WTC11 (cell line): ENCODE results near the gene C22orf31.

Experiments
- AFF4 ChIP-seq: sonication (generic); formaldehyde crosslinking; IDR thresholded peaks from 2 replicates; pipeline ENCODE4 v1.8.1; 2023; ENCODE audit warnings: mild to moderate bottlenecking, missing genetic modification reagents, borderline replicate concordance
- CREM ChIP-seq: sonication (generic); formaldehyde crosslinking; IDR thresholded peaks from 2 replicates; pipeline ENCODE4 v1.8.1; 2022; ENCODE audit warnings: mild to moderate bottlenecking, missing genetic modification reagents, moderate library complexity
- CTCF ChIP-seq: fragments of 200-600 bp; IDR thresholded peaks from 2 replicates; pipeline ENCODE4 v1.8.0; 2022; ENCODE audit warnings: antibody characterized with exemption
- E2F1 ChIP-seq: sonication (generic); formaldehyde crosslinking; IDR thresholded peaks from 2 replicates; pipeline ENCODE4 v1.8.0; 2022; ENCODE audit warnings: mild to moderate bottlenecking, missing genetic modification reagents
- ETV6 ChIP-seq: sonication (generic); formaldehyde crosslinking; IDR thresholded peaks from 2 replicates; pipeline ENCODE4 v1.8.1; 2022; ENCODE audit warnings: mild to moderate bottlenecking, missing genetic modification reagents
- IRF1 ChIP-seq: sonication (generic); formaldehyde crosslinking; IDR thresholded peaks from 2 replicates; pipeline ENCODE4 v1.8.0; 2023; ENCODE audit warnings: missing genetic modification reagents
- JUN ChIP-seq: sonication (generic); formaldehyde crosslinking; IDR thresholded peaks from 2 replicates; pipeline ENCODE4 v1.8.0; 2023; ENCODE audit warnings: mild to moderate bottlenecking, missing genetic modification reagents
- MAX ChIP-seq: sonication (generic); formaldehyde crosslinking; IDR thresholded peaks from 2 replicates; pipeline ENCODE4 v1.8.0; 2022; ENCODE audit warnings: mild to moderate bottlenecking, missing genetic modification reagents
- MXD4 ChIP-seq: fragments of 250-450 bp; sonication (Bioruptor Pico); IDR thresholded peaks from 2 replicates; pipeline ENCODE4 v1.8.0; 2021; ENCODE audit warnings: mild to moderate bottlenecking, moderate library complexity, borderline replicate concordance
- SP1 ChIP-seq: sonication (generic); formaldehyde crosslinking; conservative IDR thresholded peaks from 2 replicates; pipeline ENCODE4 v1.8.1; 2022; ENCODE audit warnings: missing genetic modification reagents
- USF1 ChIP-seq: sonication (generic); formaldehyde crosslinking; IDR thresholded peaks from 2 replicates; pipeline ENCODE4 v1.8.0; 2022; ENCODE audit warnings: mild to moderate bottlenecking, missing genetic modification reagents
- ZNF263 ChIP-seq: sonication (generic); formaldehyde crosslinking; IDR thresholded peaks from 2 replicates; pipeline ENCODE4 v1.8.1; 2022; ENCODE audit warnings: low read depth, mild to moderate bottlenecking, moderate library complexity, missing genetic modification reagents
- ZNF512 ChIP-seq: sonication (generic); formaldehyde crosslinking; IDR thresholded peaks from 2 replicates; pipeline ENCODE4 v1.8.1; 2022; ENCODE audit warnings: missing genetic modification reagents, borderline replicate concordance

- TF ChIP-seq CTCF (no peak), ZNF263 (no peak), SP1 (no peak), IRF1 (CRISPR knock-in tag) (no peak), ZNF512 (no peak), ETV6 (no peak), E2F1 (CRISPR knock-in tag) (no peak), JUN (CRISPR knock-in tag) (no peak), CREM (CRISPR knock-in tag) (no peak), MAX (CRISPR knock-in tag) (no peak), AFF4 (CRISPR knock-in tag) (no peak), MXD4 (CRISPR knock-in tag) (no peak), USF1 (no peak)
These were observed 32.1 kb upstream of the C22orf31 start for GRCh38 chr22:29093501-29094300.
